ENCODE data around the gene SMIM35.
"Not testable (repeated sequence)": the region's sequence is repeated elsewhere in the genome, so short reads cannot be mapped to it uniquely, and the experiment has no call there.

SMIM35 gene

DNA sequence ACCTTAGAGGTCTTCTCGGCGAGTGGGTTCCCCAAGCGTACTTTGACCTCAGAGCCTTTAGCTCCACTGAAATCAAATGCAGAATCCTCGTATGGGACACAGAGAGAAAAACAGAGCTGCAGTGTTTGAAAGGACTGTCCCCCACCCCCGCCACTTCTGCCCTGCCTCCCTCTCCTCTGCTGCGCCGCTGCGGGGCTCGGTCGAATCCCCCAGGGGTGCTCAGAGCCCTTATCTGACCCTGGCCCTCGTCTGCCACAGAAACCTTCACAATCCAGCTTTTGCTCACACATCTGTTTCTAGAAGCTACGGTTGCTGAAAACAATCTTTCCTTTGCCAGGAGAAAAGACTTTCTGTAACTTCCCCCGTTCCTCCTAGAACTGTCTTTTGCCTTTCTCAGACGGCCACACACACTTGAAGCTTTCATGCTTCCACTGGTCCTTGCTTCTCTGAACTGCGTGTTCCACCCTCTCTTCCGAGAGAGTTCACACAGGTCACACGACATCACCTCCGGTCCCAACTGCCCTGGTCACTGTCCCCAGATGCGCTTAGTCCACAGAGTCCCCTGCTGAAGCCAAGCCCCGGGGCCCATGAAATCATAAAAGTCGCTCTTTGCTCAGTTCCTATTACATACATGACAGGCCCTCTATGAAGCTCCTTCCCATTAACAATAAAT, 3.7 kb downstream of the SMIM35 start:
- DNase-seq (ENCODE audit: low read depth in 1 of 2, low spot score in 1 of 2): no peak

- no peak for DNase-seq (ENCODE audit: low read depth in 1 of 2, low spot score in 1 of 2)
These were observed 5.4 kb downstream of the SMIM35 start for GRCh38 chr11:118081241-118081958.

GRCh38 chr11:118080296-118080695, 6.5 kb downstream of the SMIM35 start:
- DNase-seq (ENCODE audit: low read depth in 1 of 2, low spot score in 1 of 2): no peak

- no peak for DNase-seq (ENCODE audit: low read depth in 1 of 2, low spot score in 1 of 2)
These were observed 7.3 kb downstream of the SMIM35 start for GRCh38 chr11:118079491-118079890.

DNA sequence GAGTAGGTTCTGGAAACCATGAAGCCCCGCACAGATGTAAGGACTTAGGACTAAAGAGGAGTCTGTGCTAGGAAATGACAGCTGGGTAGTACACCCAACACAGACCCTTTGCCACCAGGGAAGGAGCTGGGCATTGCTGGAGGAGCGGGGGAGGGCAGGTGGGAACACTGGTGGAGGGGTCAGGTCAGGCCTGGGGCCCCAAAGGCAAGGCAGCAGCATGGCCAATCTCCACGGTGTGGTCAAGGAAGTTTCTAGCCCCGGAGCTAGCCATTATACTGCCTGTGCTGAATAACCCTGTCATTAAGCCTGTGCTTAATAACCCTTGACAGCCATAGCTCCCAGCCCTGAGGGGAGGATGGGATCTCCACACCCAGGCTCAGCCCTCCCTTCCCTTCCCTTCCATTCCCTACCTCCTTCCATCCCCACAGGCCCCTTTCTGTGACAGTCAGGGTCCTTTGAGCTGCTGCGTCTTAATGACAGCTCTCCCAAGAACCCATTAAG, 7.8 kb downstream of the SMIM35 start:
- no peak for DNase-seq (ENCODE audit: low read depth in 1 of 2, low spot score in 1 of 2)

DNA sequence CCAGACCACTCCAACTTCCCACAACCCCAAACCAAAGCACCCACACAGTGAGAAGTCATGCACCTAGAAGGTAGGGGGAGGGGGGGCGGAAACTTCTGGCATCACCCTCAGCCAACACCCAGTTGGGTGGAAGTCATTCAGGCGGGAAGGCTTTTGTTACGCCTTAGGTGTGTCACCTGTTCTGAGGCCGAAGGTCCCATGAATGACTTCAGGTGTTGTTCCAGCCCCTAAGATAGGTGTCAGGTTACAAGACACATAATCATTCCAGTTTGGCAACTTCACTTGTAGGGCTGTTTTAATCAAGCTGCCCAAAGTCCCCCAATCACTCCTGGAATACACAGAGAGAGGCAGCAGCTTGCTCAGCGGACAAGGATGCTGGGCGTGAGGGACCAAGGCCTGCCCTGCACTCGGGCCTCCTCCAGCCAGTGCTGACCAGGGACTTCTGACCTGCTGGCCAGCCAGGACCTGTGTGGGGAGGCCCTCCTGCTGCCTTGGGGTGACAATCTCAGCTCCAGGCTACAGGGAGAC, 9.9 kb downstream of the SMIM35 start, which contains the start of gene TMPRSS4:
TSS of gene TMPRSS4 (plus strand) at position 325 of the 528 bp plus-strand sequence. CDS start 225 bp downstream, outside the sequence.
- no peak for DNase-seq (ENCODE audit: low read depth in 1 of 2, low spot score in 1 of 2)

DNA sequence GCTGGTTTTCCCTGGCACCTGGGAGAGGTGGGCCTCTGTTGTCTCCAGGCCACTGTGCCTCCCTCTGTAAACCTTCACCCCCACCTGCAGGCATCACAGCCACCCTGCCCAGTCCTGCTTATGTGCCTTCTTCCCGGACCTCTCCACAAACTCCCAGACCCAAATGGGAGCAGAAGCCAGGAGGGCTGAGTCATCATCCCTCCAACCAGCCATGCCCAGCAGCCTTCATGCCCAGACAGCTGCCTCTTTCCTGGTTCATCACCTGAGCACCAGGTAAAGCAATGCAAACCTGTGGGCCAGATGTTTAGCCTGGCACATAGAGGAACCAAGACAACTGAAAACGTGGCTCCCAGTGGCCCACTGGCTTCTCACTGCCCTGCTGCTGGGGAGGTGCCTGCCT, 12.0 kb downstream of the SMIM35 start:
- no peak for DNase-seq (ENCODE audit: low read depth in 1 of 2, low spot score in 1 of 2)

GRCh38 chr11:118074091-118074685, 12.6 kb downstream of the SMIM35 start:
- no peak for DNase-seq (ENCODE audit: low read depth in 1 of 2, low spot score in 1 of 2)

DNA sequence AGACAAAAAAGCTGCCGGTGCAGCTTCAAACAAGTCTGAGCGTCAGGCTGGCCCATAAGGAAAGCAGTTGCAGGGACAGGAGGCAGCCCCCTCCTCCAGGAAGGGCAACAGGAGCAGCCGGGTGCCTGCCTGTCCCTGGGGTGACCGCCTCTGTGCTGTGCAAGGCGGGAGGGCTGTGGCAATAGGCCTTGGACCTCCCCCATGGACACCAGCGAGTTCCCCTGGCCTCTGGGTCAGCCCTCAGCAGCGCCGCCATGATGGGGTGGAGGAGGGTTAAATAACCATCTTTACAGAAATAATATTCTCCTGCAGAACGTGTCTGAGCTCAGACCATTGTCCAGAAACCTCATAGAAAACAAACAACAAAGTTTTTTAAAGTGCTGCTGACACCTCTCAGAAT, 13.2 kb downstream of the SMIM35 start:
- no peak for DNase-seq (ENCODE audit: low read depth in 1 of 2, low spot score in 1 of 2)

GRCh38 chr11:118071416-118072030, 15.2 kb downstream of the SMIM35 start:
- DNase-seq (ENCODE audit: low read depth in 1 of 2, low spot score in 1 of 2): no peak

DNA sequence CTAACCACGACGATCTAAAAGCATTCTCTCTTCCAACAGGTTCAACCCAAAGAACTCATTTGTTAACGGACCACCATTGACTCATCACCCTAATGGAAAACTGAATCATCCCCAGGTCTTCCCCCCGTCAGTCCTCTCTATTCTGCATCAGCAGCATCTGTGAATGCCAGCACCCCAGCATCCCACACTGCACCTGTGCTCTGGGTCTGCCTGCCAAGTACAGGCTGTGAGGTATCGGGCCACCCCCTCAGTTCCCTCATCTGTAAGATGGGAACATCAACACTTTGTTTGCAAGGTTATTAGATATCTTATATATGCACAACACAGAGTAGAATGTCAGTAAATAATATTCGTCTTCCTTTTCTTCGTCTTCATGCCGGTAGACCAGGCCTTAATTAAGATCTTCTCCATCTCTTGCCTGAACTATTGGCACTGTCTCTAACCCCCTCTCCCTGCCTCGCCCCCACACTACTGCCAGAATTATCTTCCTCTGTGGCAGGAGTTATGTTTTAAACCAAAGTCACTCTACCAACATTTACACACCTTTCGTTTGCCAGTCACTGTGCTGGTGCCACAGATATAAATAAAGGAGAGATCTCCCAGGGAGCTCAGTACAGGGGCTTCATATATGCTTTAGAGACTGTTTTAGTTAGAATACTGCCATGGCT, 17.7 kb downstream of the SMIM35 start:
- no peak for DNase-seq (ENCODE audit: low read depth in 1 of 2, low spot score in 1 of 2)

DNA sequence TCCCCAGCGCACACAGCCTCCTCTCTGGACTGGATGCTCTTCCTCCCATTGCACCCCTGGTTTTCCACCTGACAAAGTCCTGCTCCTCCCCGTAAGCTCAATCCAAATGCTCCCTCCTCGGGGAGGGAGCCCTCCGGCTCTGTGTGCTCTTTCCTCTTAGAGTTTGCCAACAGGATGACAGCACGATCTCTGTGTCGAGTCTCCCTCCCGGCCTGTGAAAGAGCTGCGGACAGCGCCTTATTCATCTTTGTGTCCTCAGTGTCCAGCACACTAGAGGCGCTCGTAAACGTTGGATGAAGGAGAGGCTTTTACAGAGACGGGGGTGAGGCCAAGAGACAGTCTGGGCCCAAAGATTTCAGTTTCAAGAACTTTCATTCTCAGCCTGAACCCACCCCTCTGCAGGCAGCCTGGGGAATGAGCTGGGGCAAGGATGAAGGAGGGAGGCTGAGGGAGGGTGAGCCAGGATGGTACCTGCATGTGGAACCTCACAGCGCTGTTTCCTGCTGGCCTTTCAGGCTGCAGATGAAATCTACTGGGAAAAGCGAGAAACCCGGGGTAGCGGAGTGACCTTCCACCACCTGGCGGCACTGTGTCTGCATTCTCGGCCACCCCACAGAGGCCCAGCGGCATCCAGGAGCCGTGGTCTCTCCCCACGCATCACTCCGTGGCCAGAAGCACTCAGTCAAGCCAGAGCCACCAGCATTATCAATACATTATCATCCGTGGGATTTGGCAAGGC, 18.4 kb downstream of the SMIM35 start:
- no peak for DNase-seq (ENCODE audit: low read depth in 1 of 2, low spot score in 1 of 2)

- no peak for DNase-seq (ENCODE audit: low read depth in 1 of 2, low spot score in 1 of 2)
These were observed 19.8 kb downstream of the SMIM35 start for GRCh38 chr11:118067006-118067405.

DNA sequence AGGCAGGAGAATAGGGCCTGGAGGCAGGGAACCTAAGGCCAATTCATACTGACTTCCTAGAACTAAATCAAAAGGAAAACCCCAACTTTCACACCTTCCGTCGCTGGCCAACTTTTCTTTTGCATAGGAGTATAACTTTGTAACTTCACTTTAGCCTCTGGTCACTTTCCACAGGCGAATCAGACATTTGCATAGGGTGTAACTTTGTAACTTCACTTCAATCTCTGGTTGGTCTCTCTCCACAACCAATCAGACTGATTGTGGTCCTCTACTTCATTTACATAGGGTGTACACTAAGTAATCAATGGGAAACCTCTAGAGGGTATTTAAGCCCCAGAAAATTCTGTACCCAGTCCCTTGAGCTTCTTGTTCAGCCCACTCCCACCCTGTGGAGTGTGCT, 21.4 kb downstream of the SMIM35 start:
- DNase-seq (ENCODE audit: low read depth in 1 of 2, low spot score in 1 of 2): no peak

- DNase-seq (ENCODE audit: low read depth in 1 of 2, low spot score in 1 of 2): no peak
These were observed 21.8 kb downstream of the SMIM35 start for GRCh38 chr11:118064956-118065355.

DNA sequence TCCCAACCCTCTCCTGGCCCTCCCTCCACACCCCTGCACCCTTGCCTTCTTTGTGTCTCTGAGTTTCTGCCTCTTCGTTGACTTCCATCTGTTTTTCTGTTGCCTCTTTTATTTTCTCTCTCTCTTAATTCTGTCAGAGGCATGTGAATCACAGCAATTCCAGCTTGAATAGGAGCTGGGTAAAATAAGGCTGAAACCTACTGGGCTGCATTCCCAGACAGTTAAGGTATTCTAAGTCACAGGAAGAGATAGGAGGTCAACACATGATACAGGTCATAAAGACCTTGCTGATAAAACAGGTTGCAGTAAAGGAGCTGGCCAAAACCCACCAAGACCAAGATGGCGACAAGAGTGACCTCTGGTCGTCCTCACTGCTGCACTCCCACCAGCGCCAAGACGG, 24.1 kb downstream of the SMIM35 start:
- DNase-seq (ENCODE audit: low read depth in 1 of 2, low spot score in 1 of 2): not testable (repeated sequence)

DNA sequence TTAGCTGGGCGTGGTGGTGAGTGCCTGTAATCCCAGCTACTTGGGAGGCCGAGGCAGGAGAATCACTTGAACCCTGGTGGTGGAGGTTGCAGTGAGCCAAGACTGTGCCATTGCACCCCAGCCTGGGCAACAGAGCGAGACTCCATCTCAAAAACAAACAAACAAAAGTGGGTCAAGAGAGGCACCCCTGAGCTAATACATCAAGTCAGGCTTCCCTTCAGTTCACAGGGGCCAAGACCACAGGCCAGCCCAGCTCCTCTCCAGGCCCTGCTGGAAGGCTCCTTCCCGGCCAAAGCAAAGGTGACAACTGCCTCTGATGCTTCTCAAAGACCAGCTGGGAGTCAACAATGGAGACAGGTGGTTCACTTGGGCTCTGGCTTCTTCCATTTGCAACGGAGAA, 24.6 kb downstream of the SMIM35 start:
- not testable (repeated sequence) for DNase-seq (ENCODE audit: low read depth in 1 of 2, low spot score in 1 of 2)

- no peak for DNase-seq (ENCODE audit: low read depth in 1 of 2, low spot score in 1 of 2)
These were observed 25.1 kb downstream of the SMIM35 start for GRCh38 chr11:118061586-118062125.

DNA sequence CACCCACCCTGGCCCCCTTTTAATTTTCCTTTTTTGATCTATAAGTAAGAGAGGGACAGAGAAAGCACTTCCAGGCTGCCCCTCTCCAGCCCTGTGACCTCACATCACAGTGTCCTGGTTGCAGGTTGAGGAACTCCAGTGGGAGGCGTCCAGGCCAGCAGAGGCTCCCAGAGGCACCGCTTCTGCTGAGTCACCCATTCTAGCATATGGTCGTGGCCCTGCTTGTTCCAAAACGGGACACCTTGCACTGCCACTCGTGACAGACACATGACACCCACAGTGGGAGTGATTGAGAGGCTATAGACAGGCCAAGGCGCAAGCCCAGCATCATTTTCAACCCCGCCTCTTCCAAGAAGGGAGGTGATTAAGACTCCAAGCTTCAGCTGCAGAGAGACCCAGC, 25.9 kb downstream of the SMIM35 start:
- no peak for DNase-seq (ENCODE audit: low read depth in 1 of 2, low spot score in 1 of 2)

DNA sequence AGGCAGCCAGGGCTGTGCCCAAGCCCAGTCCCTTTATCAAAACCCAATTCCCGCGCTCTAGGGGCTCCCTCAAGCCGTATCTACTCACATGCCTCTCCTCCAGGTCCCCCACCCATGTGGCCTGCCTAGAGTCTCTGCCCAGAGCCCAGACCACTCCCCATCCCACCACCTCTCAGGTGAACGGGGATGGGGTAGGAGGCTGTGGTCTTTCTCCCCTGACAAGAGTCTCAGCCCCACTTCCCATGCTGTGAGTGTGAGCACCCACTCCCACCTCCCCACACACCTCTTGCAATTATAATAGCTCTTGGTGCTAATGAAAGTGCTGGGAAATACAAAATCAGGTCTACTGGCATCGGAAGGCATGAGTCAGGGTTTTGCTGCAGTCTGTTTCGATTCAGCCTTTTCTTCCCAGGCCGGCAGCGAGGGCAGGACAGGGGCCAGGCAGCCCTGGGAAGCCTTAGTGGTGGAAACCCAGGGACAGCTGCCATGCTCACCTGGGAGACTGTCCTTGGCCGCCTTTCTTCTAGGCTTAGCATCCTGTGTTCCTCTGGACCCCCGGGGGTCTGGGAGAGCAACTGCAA, 26.6 kb downstream of the SMIM35 start:
- DNase-seq (ENCODE audit: low read depth in 1 of 2, low spot score in 1 of 2): no peak
